H1 (cell line): Measurements from ENCODE around the gene MMP3. TPM values are rescaled to one million over a fixed set of nuclear protein-coding genes. Genes with fewer than 3 reads are reported as not detected.

Experiments
- BACH1 ChIP-seq: IDR thresholded peaks from 2 replicates; pipeline ENCODE4 v1.6.1; 2012; ENCODE audit warnings: low read length, improper control_type of control experiment
- KDM1A ChIP-seq: fragments of 200-600, 300-600 bp; sonication (generic); IDR thresholded peaks from 2 replicates; pipeline ENCODE4 v1.7.1; 2016; ENCODE audit warnings: mild to moderate bottlenecking, low read length, borderline replicate concordance
- SAP30 ChIP-seq: fragments of 300-600 bp; sonication (generic); IDR thresholded peaks from 2 replicates; pipeline ENCODE4 v1.7.1; 2012; ENCODE audit warnings: low read length, moderate library complexity, mild to moderate bottlenecking, inconsistent platforms; ENCODE audit not compliant: insufficient read depth, insufficient replicate concordance
- polyA plus RNA-seq, 7 experiments: library from polyadenylated mRNA; depleted of rRNA in 3 of 7; stranded (reverse) in 5 of 7; unstranded in 2 of 7; fragments of >200 nt in 5 of 7; fragments of 200-250 nt in 2 of 7; gene quantifications; 1 replicate in 5 of 7; 2 replicates in 1 of 7; 4 replicates in 1 of 7; pipeline versions ENCODE4 v1.2.1 to v1.2.3, GENCODE V29; 2011 to 2013; ENCODE audit warnings: missing spikeins in 2 of 7, mixed read lengths in 2 of 7
- total RNA-seq: library from RNA; stranded (reverse); fragmentation: NEBNext Ultra II Directional; extraction: Animal tissue kit (Norgen Biotek cat#: 25700); gene quantifications from 2 replicates; pipeline ENCODE4 v1.2.1, GENCODE V29; 2021
- TF ChIP-seq, protein P1 (sequence below): fragments of 300-600 bp; sonication (generic); IDR thresholded peaks from 2 replicates; pipeline ENCODE4 v1.7.1; 2012; ENCODE audit warnings: low read length, moderate library complexity, mild to moderate bottlenecking, inconsistent platforms; ENCODE audit not compliant: insufficient replicate concordance

The MMP3 gene
- total and polyA plus RNA-seq, 2 of the 8 experiments (the other 6 are each of a cell fraction or from before 2014, with no cell fraction given): not detected

DNA sequence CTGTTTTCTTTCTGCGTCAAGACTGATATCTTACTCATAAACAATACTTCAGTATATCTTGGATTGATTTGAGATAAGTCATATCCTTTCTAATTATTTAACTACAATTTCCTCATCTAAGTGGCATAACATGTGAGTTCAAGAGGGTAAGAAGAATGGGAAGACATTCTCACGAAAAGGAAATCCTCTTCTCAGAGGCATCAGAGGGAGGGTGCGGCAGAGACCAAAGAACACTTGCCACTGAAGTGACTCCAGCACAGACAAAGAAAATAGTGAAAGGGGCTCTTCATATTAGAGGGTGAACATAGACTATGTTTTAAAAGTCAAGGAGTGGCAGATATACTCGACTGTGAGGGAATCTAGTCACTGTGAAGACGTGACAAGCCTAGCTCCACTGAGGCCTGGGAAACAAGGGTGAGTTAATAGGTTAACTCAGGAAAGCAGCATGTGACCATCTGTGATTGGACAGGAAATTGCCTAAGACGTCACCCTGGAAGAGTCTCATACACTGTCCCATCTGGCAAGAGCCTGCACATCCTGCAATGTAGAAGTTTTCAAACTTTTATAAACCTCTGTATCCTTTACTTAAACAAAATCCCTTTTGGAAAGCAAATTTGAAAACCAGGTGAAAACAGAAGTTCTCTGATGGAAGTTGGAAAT is 43.6 kb downstream of the MMP3 start (continued):
- TF ChIP-seq, protein P1, sequence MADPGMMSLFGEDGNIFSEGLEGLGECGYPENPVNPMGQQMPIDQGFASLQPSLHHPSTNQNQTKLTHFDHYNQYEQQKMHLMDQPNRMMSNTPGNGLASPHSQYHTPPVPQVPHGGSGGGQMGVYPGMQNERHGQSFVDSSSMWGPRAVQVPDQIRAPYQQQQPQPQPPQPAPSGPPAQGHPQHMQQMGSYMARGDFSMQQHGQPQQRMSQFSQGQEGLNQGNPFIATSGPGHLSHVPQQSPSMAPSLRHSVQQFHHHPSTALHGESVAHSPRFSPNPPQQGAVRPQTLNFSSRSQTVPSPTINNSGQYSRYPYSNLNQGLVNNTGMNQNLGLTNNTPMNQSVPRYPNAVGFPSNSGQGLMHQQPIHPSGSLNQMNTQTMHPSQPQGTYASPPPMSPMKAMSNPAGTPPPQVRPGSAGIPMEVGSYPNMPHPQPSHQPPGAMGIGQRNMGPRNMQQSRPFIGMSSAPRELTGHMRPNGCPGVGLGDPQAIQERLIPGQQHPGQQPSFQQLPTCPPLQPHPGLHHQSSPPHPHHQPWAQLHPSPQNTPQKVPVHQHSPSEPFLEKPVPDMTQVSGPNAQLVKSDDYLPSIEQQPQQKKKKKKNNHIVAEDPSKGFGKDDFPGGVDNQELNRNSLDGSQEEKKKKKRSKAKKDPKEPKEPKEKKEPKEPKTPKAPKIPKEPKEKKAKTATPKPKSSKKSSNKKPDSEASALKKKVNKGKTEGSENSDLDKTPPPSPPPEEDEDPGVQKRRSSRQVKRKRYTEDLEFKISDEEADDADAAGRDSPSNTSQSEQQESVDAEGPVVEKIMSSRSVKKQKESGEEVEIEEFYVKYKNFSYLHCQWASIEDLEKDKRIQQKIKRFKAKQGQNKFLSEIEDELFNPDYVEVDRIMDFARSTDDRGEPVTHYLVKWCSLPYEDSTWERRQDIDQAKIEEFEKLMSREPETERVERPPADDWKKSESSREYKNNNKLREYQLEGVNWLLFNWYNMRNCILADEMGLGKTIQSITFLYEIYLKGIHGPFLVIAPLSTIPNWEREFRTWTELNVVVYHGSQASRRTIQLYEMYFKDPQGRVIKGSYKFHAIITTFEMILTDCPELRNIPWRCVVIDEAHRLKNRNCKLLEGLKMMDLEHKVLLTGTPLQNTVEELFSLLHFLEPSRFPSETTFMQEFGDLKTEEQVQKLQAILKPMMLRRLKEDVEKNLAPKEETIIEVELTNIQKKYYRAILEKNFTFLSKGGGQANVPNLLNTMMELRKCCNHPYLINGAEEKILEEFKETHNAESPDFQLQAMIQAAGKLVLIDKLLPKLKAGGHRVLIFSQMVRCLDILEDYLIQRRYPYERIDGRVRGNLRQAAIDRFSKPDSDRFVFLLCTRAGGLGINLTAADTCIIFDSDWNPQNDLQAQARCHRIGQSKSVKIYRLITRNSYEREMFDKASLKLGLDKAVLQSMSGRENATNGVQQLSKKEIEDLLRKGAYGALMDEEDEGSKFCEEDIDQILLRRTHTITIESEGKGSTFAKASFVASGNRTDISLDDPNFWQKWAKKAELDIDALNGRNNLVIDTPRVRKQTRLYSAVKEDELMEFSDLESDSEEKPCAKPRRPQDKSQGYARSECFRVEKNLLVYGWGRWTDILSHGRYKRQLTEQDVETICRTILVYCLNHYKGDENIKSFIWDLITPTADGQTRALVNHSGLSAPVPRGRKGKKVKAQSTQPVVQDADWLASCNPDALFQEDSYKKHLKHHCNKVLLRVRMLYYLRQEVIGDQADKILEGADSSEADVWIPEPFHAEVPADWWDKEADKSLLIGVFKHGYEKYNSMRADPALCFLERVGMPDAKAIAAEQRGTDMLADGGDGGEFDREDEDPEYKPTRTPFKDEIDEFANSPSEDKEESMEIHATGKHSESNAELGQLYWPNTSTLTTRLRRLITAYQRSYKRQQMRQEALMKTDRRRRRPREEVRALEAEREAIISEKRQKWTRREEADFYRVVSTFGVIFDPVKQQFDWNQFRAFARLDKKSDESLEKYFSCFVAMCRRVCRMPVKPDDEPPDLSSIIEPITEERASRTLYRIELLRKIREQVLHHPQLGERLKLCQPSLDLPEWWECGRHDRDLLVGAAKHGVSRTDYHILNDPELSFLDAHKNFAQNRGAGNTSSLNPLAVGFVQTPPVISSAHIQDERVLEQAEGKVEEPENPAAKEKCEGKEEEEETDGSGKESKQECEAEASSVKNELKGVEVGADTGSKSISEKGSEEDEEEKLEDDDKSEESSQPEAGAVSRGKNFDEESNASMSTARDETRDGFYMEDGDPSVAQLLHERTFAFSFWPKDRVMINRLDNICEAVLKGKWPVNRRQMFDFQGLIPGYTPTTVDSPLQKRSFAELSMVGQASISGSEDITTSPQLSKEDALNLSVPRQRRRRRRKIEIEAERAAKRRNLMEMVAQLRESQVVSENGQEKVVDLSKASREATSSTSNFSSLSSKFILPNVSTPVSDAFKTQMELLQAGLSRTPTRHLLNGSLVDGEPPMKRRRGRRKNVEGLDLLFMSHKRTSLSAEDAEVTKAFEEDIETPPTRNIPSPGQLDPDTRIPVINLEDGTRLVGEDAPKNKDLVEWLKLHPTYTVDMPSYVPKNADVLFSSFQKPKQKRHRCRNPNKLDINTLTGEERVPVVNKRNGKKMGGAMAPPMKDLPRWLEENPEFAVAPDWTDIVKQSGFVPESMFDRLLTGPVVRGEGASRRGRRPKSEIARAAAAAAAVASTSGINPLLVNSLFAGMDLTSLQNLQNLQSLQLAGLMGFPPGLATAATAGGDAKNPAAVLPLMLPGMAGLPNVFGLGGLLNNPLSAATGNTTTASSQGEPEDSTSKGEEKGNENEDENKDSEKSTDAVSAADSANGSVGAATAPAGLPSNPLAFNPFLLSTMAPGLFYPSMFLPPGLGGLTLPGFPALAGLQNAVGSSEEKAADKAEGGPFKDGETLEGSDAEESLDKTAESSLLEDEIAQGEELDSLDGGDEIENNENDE: no peak
- TF ChIP-seq BACH1 (no peak), KDM1A (no peak), SAP30 (no peak)
- TF ChIP-seq, all 59 proteins: peak for 0
